HEK293 (cell line): Measurements from ENCODE around the gene HADHA.

ENCODE experiments used
- CTCF ChIA-PET: fragments of 350-600 bp; formaldehyde crosslinking; extraction: SDS; loops from one replicate; lab custom pipeline; 2021; ENCODE audit warnings: antibody characterized with exemption; lab: Yijun Ruan, JAX
- POLR2A ChIA-PET: fragments of 300-600 bp; formaldehyde crosslinking; extraction: SDS; loops from one replicate; lab custom pipeline; 2020; ENCODE audit warnings: antibody characterized with exemption, inconsistent platforms; lab: Yijun Ruan, JAX
- H3K27ac ChIP-seq: fragments of 200-500 bp; sonication (Bioruptor generic); 2 replicates; pipeline ENCODE4 v1.5.1; 2014; ENCODE audit warnings: low read depth, low read length, control low read depth, inconsistent platforms; ENCODE audit errors: extremely low read depth
- H3K36me3 ChIP-seq, 2 experiments: fragments of 200-500 bp in 1 of 2; sonication (Bioruptor generic) in 1 of 2; 1 replicate in 1 of 2; 2 replicates in 1 of 2; pipeline ENCODE4 v1.5.1; 2014 to 2017; ENCODE audit warnings: inconsistent platforms in 2 of 2, low read length in 2 of 2; ENCODE audit not compliant: control insufficient read depth in 2 of 2, insufficient read depth in 1 of 2
- H3K4me1 ChIP-seq: fragments of 200-500 bp; sonication (Bioruptor generic); 2 replicates; pipeline ENCODE4 v1.5.1; 2014; ENCODE audit warnings: mild to moderate bottlenecking, low read length, inconsistent platforms; ENCODE audit not compliant: control insufficient read depth, insufficient read depth
- H3K4me3 ChIP-seq: 2 replicates; pipeline ENCODE4 v1.5.1; 2011; ENCODE audit warnings: low read depth, mild to moderate bottlenecking, control low read depth, low read length, moderate library complexity
- H3K9me3 ChIP-seq: fragments of 200-500 bp; sonication (Bioruptor generic); 2 replicates; pipeline ENCODE4 v1.5.1; 2014; ENCODE audit warnings: low read depth, low read length, inconsistent platforms; ENCODE audit not compliant: control insufficient read depth, insufficient read depth
- BCL11B ChIP-seq: fragments of 450-650 bp; formaldehyde crosslinking; IDR thresholded peaks from 2 replicates; pipeline ENCODE4 v1.5.1; 2016; ENCODE audit warnings: low read depth, missing biosample characterization, missing genetic modification characterization
- EGR2 ChIP-seq: fragments of 450-650 bp; formaldehyde crosslinking; IDR thresholded peaks from 2 replicates; pipeline ENCODE4 v1.5.1; 2016; ENCODE audit warnings: low read depth, missing biosample characterization, missing genetic modification characterization
- MEIS1 ChIP-seq: sonication (generic); formaldehyde crosslinking; IDR thresholded peaks from 2 replicates; pipeline ENCODE4 v1.8.1; 2022; ENCODE audit warnings: missing genetic modification reagents, mild to moderate bottlenecking, borderline replicate concordance
- RBAK ChIP-seq: fragments of 450-650 bp; formaldehyde crosslinking; IDR thresholded peaks from 2 replicates; pipeline ENCODE4 v1.5.1; 2016; ENCODE audit warnings: missing biosample characterization, missing genetic modification characterization
- ZBTB1 ChIP-seq: fragments of 450-650 bp; formaldehyde crosslinking; IDR thresholded peaks from 2 replicates; pipeline ENCODE4 v1.5.1; 2016; ENCODE audit warnings: missing biosample characterization, missing genetic modification characterization
- ZBTB17 ChIP-seq: fragments of 450-650 bp; formaldehyde crosslinking; IDR thresholded peaks from 2 replicates; pipeline ENCODE4 v1.5.1; 2016; ENCODE audit warnings: missing biosample characterization, missing genetic modification characterization
- ZNF112 ChIP-seq: fragments of 450-650 bp; formaldehyde crosslinking; IDR thresholded peaks from 2 replicates; pipeline ENCODE4 v1.5.0; 2017; ENCODE audit warnings: missing biosample characterization, missing genetic modification characterization
- ZNF138 ChIP-seq: fragments of 450-650 bp; formaldehyde crosslinking; IDR thresholded peaks from 2 replicates; pipeline ENCODE4 v1.5.1; 2016; ENCODE audit warnings: missing biosample characterization, missing genetic modification characterization, borderline replicate concordance
- ZNF157 ChIP-seq: fragments of 450-650 bp; formaldehyde crosslinking; IDR thresholded peaks from 2 replicates; pipeline ENCODE4 v1.5.1; 2016; ENCODE audit warnings: missing biosample characterization, missing genetic modification characterization
- ZNF18 ChIP-seq: fragments of 450-650 bp; formaldehyde crosslinking; IDR thresholded peaks from 2 replicates; pipeline ENCODE4 v1.5.1; 2016; ENCODE audit warnings: missing biosample characterization, missing genetic modification characterization
- ZNF211 ChIP-seq: fragments of 450-650 bp; formaldehyde crosslinking; IDR thresholded peaks from 2 replicates; pipeline ENCODE4 v1.5.1; 2016; ENCODE audit warnings: low read depth, missing biosample characterization, missing genetic modification characterization
- ZNF23 ChIP-seq: fragments of 450-650 bp; formaldehyde crosslinking; IDR thresholded peaks from 2 replicates; pipeline ENCODE4 v1.5.1; 2016; ENCODE audit warnings: missing biosample characterization, missing genetic modification characterization, borderline replicate concordance
- ZNF404 ChIP-seq: fragments of 450-650 bp; formaldehyde crosslinking; IDR thresholded peaks from 2 replicates; pipeline ENCODE4 v1.5.1; 2017; ENCODE audit warnings: missing biosample characterization, missing genetic modification characterization
- ZNF530 ChIP-seq: fragments of 450-650 bp; formaldehyde crosslinking; IDR thresholded peaks from 2 replicates; pipeline ENCODE4 v1.5.1; 2016; ENCODE audit warnings: low read depth, missing biosample characterization, missing genetic modification characterization
- ZNF571 ChIP-seq: fragments of 450-650 bp; formaldehyde crosslinking; IDR thresholded peaks from 2 replicates; pipeline ENCODE4 v1.5.0; 2017; ENCODE audit warnings: missing biosample characterization, missing genetic modification characterization
- ZNF629 ChIP-seq: fragments of 450-650 bp; formaldehyde crosslinking; IDR thresholded peaks from 2 replicates; pipeline ENCODE4 v1.5.1; 2017; ENCODE audit warnings: missing biosample characterization, missing genetic modification characterization
- ZNF830 ChIP-seq: fragments of 450-650 bp; IDR thresholded peaks from 2 replicates; pipeline ENCODE4 v1.5.0; 2018; ENCODE audit warnings: missing biosample characterization, missing genetic modification characterization, low read depth, mild to moderate bottlenecking, moderate library complexity
- TF ChIP-seq, protein P1 (sequence below): fragments of 450-650 bp; formaldehyde crosslinking; IDR thresholded peaks from 2 replicates; pipeline ENCODE4 v1.5.1; 2016; ENCODE audit warnings: missing biosample characterization, missing genetic modification characterization
- TF ChIP-seq, protein P2 (sequence below): IDR thresholded peaks from 2 replicates; pipeline ENCODE4 v1.6.1; 2011; ENCODE audit warnings: mild to moderate bottlenecking, low read depth, low read length, borderline replicate concordance
- TF ChIP-seq, protein P3 (sequence below): fragments of 450-650 bp; formaldehyde crosslinking; conservative IDR thresholded peaks from 2 replicates; pipeline ENCODE4 v1.5.1; 2016; ENCODE audit warnings: low read depth, missing biosample characterization, missing genetic modification characterization
- TF ChIP-seq, protein P4 (sequence below): fragments of 450-650 bp; formaldehyde crosslinking; IDR thresholded peaks from 2 replicates; pipeline ENCODE4 v1.5.1; 2016; ENCODE audit warnings: missing biosample characterization, missing genetic modification characterization
- TF ChIP-seq, protein P5 (sequence below): fragments of 450-650 bp; formaldehyde crosslinking; IDR thresholded peaks from 2 replicates; pipeline ENCODE4 v1.5.1; 2017; ENCODE audit warnings: missing biosample characterization, mild to moderate bottlenecking, missing genetic modification characterization, moderate library complexity

HADHA gene

DNA sequence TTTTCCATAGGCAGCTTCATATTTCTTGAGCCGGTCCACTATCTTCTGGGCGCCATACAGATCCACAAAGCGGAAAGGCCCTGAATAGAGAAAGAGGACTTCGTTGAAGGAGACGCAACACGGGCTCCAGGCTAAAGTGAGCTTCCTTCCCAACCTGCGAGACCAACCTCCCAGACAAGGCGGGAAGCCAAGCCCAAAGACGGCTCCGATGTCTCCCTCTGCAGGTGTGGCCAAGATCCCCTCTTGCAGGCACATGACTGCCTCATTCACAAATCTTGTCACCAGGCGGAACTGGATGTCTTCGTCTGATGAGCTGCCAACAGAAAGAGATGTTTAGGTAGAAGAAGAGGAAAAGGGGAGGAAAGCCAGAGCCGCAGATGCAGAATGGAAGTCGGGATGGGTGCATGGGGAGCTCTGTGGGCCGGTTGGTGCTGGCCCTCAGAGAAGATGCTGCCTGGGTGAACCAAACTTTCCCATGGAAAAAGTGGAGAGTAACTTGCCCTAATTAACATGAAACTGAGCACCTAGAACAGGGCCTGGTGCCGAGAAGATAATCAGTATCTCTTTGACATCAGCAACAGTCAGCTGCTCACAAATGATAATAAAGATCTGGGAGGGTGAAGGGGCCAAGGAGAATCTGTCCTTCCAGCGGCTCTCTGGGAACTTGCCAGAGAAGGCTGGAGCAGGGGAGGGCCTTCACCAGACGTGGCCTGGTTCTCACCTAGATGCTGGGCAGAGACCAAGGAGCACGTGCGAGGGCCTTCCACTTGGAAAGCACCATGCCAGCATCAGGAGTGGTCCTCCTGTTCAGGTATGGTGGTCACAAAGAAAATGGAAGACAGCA is 52.9 kb downstream of the HADHA start:
- Histone ChIP-seq H3K9me3 (no peaks in the 10 kb centered on the region), H3K4me1 (0 out of 2 replicates have a peak, but pooled peaks cover 3% of the 10 kb centered on the region), H3K36me3 (peaks cover 0 to 75% of the 10 kb centered on the region in 2 experiments; a peak in 1 of 3 replicates), H3K27ac (no peak overlapping the region), H3K4me3 (no peak overlapping the region)
- no peak for TF ChIP-seq ZBTB17 (tag by site-specific recombination)
- TF ChIP-seq RBAK (tag by site-specific recombination) = no peak
- TF ChIP-seq ZNF830 (tag by site-specific recombination) = no peak
- no peak for TF ChIP-seq ZNF23 (tag by site-specific recombination)
- no peak for TF ChIP-seq ZNF18 (tag by site-specific recombination)
- TF ChIP-seq ZBTB1 (tag by site-specific recombination) = no peak
- TF ChIP-seq ZNF571 = no peak
- TF ChIP-seq EGR2 (tag by site-specific recombination) = no peak
- no peak for TF ChIP-seq ZNF530 (tag by site-specific recombination)
- TF ChIP-seq BCL11B (tag by site-specific recombination) = no peak
- TF ChIP-seq ZNF211 = no peak
- TF ChIP-seq, protein P1, sequence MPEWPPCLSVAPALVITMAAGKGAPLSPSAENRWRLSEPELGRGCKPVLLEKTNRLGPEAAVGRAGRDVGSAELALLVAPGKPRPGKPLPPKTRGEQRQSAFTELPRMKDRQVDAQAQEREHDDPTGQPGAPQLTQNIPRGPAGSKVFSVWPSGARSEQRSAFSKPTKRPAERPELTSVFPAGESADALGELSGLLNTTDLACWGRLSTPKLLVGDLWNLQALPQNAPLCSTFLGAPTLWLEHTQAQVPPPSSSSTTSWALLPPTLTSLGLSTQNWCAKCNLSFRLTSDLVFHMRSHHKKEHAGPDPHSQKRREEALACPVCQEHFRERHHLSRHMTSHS = no peak
- CTCF ChIA-PET = interaction anchor here (0.7 kb wide), 1 partner anchor 335 kb away, joined by 4 read pairs; no protein-coding TSS in a partner anchor
- POLR2A ChIA-PET = no interaction called here

GRCh38 chr2:26190369-26190768 is 54.1 kb downstream of the HADHA start:
- H3K36me3 ChIP-seq = peaks cover 0 to 70% of the 10 kb centered on the region in 2 experiments; a peak in 1 of 3 replicates
- TF ChIP-seq ZNF157 (no peak), ZNF112 (tag by site-specific recombination) (no peak), ZNF138 (tag by site-specific recombination) (no peak), ZNF629 (tag by site-specific recombination) (no peak), MEIS1 (CRISPR knock-in tag) (no peak), BCL11B (tag by site-specific recombination) (no peak), ZNF404 (no peak)
- TF ChIP-seq, protein P2, sequence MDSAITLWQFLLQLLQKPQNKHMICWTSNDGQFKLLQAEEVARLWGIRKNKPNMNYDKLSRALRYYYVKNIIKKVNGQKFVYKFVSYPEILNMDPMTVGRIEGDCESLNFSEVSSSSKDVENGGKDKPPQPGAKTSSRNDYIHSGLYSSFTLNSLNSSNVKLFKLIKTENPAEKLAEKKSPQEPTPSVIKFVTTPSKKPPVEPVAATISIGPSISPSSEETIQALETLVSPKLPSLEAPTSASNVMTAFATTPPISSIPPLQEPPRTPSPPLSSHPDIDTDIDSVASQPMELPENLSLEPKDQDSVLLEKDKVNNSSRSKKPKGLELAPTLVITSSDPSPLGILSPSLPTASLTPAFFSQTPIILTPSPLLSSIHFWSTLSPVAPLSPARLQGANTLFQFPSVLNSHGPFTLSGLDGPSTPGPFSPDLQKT = no peak
- TF ChIP-seq, protein P3, sequence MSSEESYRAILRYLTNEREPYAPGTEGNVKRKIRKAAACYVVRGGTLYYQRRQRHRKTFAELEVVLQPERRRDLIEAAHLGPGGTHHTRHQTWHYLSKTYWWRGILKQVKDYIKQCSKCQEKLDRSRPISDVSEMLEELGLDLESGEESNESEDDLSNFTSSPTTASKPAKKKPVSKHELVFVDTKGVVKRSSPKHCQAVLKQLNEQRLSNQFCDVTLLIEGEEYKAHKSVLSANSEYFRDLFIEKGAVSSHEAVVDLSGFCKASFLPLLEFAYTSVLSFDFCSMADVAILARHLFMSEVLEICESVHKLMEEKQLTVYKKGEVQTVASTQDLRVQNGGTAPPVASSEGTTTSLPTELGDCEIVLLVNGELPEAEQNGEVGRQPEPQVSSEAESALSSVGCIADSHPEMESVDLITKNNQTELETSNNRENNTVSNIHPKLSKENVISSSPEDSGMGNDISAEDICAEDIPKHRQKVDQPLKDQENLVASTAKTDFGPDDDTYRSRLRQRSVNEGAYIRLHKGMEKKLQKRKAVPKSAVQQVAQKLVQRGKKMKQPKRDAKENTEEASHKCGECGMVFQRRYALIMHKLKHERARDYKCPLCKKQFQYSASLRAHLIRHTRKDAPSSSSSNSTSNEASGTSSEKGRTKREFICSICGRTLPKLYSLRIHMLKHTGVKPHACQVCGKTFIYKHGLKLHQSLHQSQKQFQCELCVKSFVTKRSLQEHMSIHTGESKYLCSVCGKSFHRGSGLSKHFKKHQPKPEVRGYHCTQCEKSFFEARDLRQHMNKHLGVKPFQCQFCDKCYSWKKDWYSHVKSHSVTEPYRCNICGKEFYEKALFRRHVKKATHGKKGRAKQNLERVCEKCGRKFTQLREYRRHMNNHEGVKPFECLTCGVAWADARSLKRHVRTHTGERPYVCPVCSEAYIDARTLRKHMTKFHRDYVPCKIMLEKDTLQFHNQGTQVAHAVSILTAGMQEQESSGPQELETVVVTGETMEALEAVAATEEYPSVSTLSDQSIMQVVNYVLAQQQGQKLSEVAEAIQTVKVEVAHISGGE (tag by site-specific recombination) = no peak
- TF ChIP-seq, protein P4, sequence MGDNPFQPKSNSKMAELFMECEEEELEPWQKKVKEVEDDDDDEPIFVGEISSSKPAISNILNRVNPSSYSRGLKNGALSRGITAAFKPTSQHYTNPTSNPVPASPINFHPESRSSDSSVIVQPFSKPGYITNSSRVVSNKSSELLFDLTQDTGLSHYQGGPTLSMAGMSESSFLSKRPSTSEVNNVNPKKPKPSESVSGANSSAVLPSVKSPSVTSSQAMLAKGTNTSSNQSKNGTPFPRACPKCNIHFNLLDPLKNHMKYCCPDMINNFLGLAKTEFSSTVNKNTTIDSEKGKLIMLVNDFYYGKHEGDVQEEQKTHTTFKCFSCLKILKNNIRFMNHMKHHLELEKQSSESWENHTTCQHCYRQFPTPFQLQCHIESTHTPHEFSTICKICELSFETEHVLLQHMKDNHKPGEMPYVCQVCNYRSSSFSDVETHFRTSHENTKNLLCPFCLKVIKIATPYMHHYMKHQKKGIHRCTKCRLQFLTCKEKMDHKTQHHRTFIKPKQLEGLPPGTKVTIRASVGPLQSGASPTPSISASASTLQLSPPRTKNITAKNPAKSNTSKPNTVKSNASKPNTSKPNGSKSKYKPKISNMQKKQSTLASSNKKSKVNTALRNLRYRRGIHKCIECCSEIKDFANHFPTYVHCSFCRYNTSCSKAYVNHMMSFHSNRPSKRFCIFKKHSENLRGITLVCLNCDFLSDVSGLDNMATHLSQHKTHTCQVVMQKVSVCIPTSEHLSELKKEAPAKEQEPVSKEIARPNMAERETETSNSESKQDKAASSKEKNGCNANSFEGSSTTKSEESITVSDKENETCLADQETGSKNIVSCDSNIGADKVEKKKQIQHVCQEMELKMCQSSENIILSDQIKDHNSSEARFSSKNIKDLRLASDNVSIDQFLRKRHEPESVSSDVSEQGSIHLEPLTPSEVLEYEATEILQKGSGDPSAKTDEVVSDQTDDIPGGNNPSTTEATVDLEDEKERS (tag by site-specific recombination) = no peak
- TF ChIP-seq, protein P5, sequence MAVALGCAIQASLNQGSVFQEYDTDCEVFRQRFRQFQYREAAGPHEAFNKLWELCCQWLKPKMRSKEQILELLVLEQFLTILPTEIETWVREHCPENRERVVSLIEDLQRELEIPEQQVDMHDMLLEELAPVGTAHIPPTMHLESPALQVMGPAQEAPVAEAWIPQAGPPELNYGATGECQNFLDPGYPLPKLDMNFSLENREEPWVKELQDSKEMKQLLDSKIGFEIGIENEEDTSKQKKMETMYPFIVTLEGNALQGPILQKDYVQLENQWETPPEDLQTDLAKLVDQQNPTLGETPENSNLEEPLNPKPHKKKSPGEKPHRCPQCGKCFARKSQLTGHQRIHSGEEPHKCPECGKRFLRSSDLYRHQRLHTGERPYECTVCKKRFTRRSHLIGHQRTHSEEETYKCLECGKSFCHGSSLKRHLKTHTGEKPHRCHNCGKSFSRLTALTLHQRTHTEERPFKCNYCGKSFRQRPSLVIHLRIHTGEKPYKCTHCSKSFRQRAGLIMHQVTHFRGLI (tag by site-specific recombination) = no peak

More at GRCh38 chr2:26190369-26190768, 54.1 kb downstream of the HADHA start:
- Histone ChIP-seq H3K4me3 (no peak overlapping the region), H3K27ac (no peak overlapping the region), H3K9me3 (no peaks in the 10 kb centered on the region), H3K4me1 (no peaks in the 10 kb centered on the region)
- POLR2A ChIA-PET = interaction anchor here (0.7 kb wide), 1 partner anchor 56 kb away, joined by 6 read pairs; no protein-coding TSS in a partner anchor
- CTCF ChIA-PET = no interaction called here
